K562 (cell line): ENCODE data around the gene PREP.

Experiments
- HNRNPK ChIP-seq: fragments of 200-400 bp; formaldehyde crosslinking; IDR thresholded peaks from one replicate; pipeline ENCODE4 v1.6.1; 2018; ENCODE audit warnings: mild to moderate bottlenecking, low read depth, low read length; ENCODE audit not compliant: poor library complexity, severe bottlenecking
- KDM4B ChIP-seq, 2 experiments: fragments of 450-650 bp in 1 of 2; sonication (generic) in 1 of 2; IDR thresholded peaks; 2 replicates each; pipeline ENCODE4 v1.6.1; 2016 to 2017; ENCODE audit warnings: borderline replicate concordance in 2 of 2, antibody characterized with exemption in 1 of 2, low read depth in 1 of 2, mild to moderate bottlenecking in 1 of 2
- RAD21 ChIP-seq, 2 experiments: fragments of 250-450 bp in 1 of 2; fragments of 450-650 bp in 1 of 2; sonication (Bioruptor Pico) in 1 of 2; formaldehyde crosslinking in 1 of 2; IDR thresholded peaks in 1 of 2; conservative IDR thresholded peaks in 1 of 2; 2 replicates each; pipeline versions ENCODE4 v1.4.0 to v1.8.0; 2020 to 2022; ENCODE audit warnings: mild to moderate bottlenecking in 2 of 2, moderate library complexity in 1 of 2
- SAFB ChIP-seq: fragments of 200-400 bp; formaldehyde crosslinking; IDR thresholded peaks from 2 replicates; pipeline ENCODE4 v1.6.1; 2017; ENCODE audit warnings: low read depth, low read length, borderline replicate concordance
- ZFPM2 ChIP-seq: fragments of 250-450 bp; sonication (Bioruptor Pico); IDR thresholded peaks from 2 replicates; pipeline ENCODE4 v1.5.1; 2022; ENCODE audit warnings: mild to moderate bottlenecking
- ZZZ3 ChIP-seq: fragments of 450-650 bp; IDR thresholded peaks from 2 replicates; pipeline ENCODE4 v1.6.1; 2016; ENCODE audit warnings: antibody characterized with exemption, mild to moderate bottlenecking, moderate library complexity

GRCh38 chr6:105272786-105273185 is 130.1 kb downstream of the PREP start:
- no peak for TF ChIP-seq KDM4B (IDR thresholded peaks at IDR 0.05; ENCODE audit: borderline replicate concordance in 2 of 2, low read depth in 1 of 2)
- TF ChIP-seq RAD21 (CRISPR knock-in tag; conservative IDR thresholded peaks at IDR 0.05 in 1 of 2, IDR thresholded peaks at IDR 0.05 in 1 of 2), result no peak
- TF ChIP-seq SAFB, result no peak
- no peak for TF ChIP-seq HNRNPK
- no peak for TF ChIP-seq ZFPM2 (CRISPR knock-in tag)
- TF ChIP-seq ZZZ3, result no peak
